ENCODE results near the gene ZFP62. TPM values are rescaled to one million over a fixed set of nuclear protein-coding genes. Genes with fewer than 3 reads are reported as not detected.
"Not testable (repeated sequence)": the region's sequence is repeated elsewhere in the genome, so short reads cannot be mapped to it uniquely, and the experiment has no call there.

ZFP62 gene
- total RNA-seq, 1 donor from 2014 or later = 27.0 TPM

- no peak for TF ChIP-seq CTCF (IDR thresholded peaks at IDR 0.05; ENCODE audit: partially characterized antibody, unreplicated experiment)
- H3K27me3 Mint-ChIP-seq (ENCODE audit: unreplicated experiment) = no peaks in the 10 kb centered on the region
- H3K4me3 Mint-ChIP-seq (ENCODE audit: unreplicated experiment) = no peak overlapping the region
- no peak for DNase-seq
- no peaks in the 10 kb centered on the region for H3K4me1 Mint-ChIP-seq (ENCODE audit: low read depth, unreplicated experiment)
- no peak overlapping the region for H3K27ac Mint-ChIP-seq (ENCODE audit: unreplicated experiment)
- no peaks in the 10 kb centered on the region for H3K9me3 Mint-ChIP-seq (ENCODE audit: unreplicated experiment)
- peaks cover 6% of the 10 kb centered on the region for H3K36me3 Mint-ChIP-seq (ENCODE audit: unreplicated experiment)
Measured at GRCh38 chr5:180908998-180909731, 48.1 kb upstream of the ZFP62 start.

- H3K4me3 Mint-ChIP-seq (ENCODE audit: unreplicated experiment) = no peak overlapping the region
- no peak for DNase-seq
- H3K27me3 Mint-ChIP-seq (ENCODE audit: unreplicated experiment) = no peaks in the 10 kb centered on the region
- no peak for TF ChIP-seq CTCF (IDR thresholded peaks at IDR 0.05; ENCODE audit: partially characterized antibody, unreplicated experiment)
- H3K27ac Mint-ChIP-seq (ENCODE audit: unreplicated experiment) = no peak overlapping the region
- H3K9me3 Mint-ChIP-seq (ENCODE audit: unreplicated experiment) = no peaks in the 10 kb centered on the region
- H3K4me1 Mint-ChIP-seq (ENCODE audit: low read depth, unreplicated experiment) = no peaks in the 10 kb centered on the region
- peaks cover 6% of the 10 kb centered on the region for H3K36me3 Mint-ChIP-seq (ENCODE audit: unreplicated experiment)
Measured at GRCh38 chr5:180908400-180908799, 47.3 kb upstream of the ZFP62 start.

GRCh38 chr5:180901319-180902009 is 40.4 kb upstream of the ZFP62 start:
- Mint-ChIP-seq H3K4me3 (ENCODE audit: unreplicated experiment) (no peak overlapping the region), H3K27ac (ENCODE audit: unreplicated experiment) (no peak overlapping the region), H3K9me3 (ENCODE audit: unreplicated experiment) (no peaks in the 10 kb centered on the region), H3K27me3 (ENCODE audit: unreplicated experiment) (no peaks in the 10 kb centered on the region), H3K36me3 (ENCODE audit: unreplicated experiment) (no peaks in the 10 kb centered on the region), H3K4me1 (ENCODE audit: low read depth, unreplicated experiment) (peaks cover 6% of the 10 kb centered on the region)
- DNase-seq = no peak
- no peak for TF ChIP-seq CTCF (IDR thresholded peaks at IDR 0.05; ENCODE audit: partially characterized antibody, unreplicated experiment)

- no peaks in the 10 kb centered on the region for H3K36me3 Mint-ChIP-seq (ENCODE audit: unreplicated experiment)
- peaks cover 6% of the 10 kb centered on the region for H3K4me1 Mint-ChIP-seq (ENCODE audit: low read depth, unreplicated experiment)
- no peak for TF ChIP-seq CTCF (IDR thresholded peaks at IDR 0.05; ENCODE audit: partially characterized antibody, unreplicated experiment)
- H3K4me3 Mint-ChIP-seq (ENCODE audit: unreplicated experiment) = no peak overlapping the region
- DNase-seq = no peak
- H3K9me3 Mint-ChIP-seq (ENCODE audit: unreplicated experiment) = peaks cover 2% of the 10 kb centered on the region
- H3K27me3 Mint-ChIP-seq (ENCODE audit: unreplicated experiment) = no peaks in the 10 kb centered on the region
- H3K27ac Mint-ChIP-seq (ENCODE audit: unreplicated experiment) = no peak overlapping the region
Measured at GRCh38 chr5:180900178-180900577, 39.1 kb upstream of the ZFP62 start.

- TF ChIP-seq CTCF (IDR thresholded peaks at IDR 0.05; ENCODE audit: partially characterized antibody, unreplicated experiment) = no peak
- Mint-ChIP-seq H3K36me3 (ENCODE audit: unreplicated experiment) (no peaks in the 10 kb centered on the region), H3K4me1 (ENCODE audit: low read depth, unreplicated experiment) (peaks cover 6% of the 10 kb centered on the region), H3K4me3 (ENCODE audit: unreplicated experiment) (no peak within 1 kb of the TSS), H3K27me3 (ENCODE audit: unreplicated experiment) (no peaks in the 10 kb centered on the region), H3K9me3 (ENCODE audit: unreplicated experiment) (peaks cover 2% of the 10 kb centered on the region), H3K27ac (ENCODE audit: unreplicated experiment) (no peak within 1 kb of the TSS)
- no peak for DNase-seq
Measured at GRCh38 chr5:180898621-180899246, 37.7 kb upstream of the ZFP62 start, which contains the start of gene BTNL8. TSS of gene BTNL8 (plus strand) at chr5:180899159. CDS start at chr5:180899311, 152 bp downstream.

- not testable (repeated sequence) for H3K4me1 Mint-ChIP-seq (ENCODE audit: low read depth, unreplicated experiment); H3K4me3 Mint-ChIP-seq (ENCODE audit: unreplicated experiment); DNase-seq; H3K36me3 Mint-ChIP-seq (ENCODE audit: unreplicated experiment); H3K27ac Mint-ChIP-seq (ENCODE audit: unreplicated experiment); H3K9me3 Mint-ChIP-seq (ENCODE audit: unreplicated experiment); H3K27me3 Mint-ChIP-seq (ENCODE audit: unreplicated experiment)
Measured at GRCh38 chr5:180895330-180895729, 34.3 kb upstream of the ZFP62 start.

Data from glutamatergic neuron (in vitro differentiated cells).